ENCODE results near the gene GNPTG.
A peak's percentile ranks its signal among the peaks of the same experiment; 100 is the strongest.

Gene GNPTG

DNA sequence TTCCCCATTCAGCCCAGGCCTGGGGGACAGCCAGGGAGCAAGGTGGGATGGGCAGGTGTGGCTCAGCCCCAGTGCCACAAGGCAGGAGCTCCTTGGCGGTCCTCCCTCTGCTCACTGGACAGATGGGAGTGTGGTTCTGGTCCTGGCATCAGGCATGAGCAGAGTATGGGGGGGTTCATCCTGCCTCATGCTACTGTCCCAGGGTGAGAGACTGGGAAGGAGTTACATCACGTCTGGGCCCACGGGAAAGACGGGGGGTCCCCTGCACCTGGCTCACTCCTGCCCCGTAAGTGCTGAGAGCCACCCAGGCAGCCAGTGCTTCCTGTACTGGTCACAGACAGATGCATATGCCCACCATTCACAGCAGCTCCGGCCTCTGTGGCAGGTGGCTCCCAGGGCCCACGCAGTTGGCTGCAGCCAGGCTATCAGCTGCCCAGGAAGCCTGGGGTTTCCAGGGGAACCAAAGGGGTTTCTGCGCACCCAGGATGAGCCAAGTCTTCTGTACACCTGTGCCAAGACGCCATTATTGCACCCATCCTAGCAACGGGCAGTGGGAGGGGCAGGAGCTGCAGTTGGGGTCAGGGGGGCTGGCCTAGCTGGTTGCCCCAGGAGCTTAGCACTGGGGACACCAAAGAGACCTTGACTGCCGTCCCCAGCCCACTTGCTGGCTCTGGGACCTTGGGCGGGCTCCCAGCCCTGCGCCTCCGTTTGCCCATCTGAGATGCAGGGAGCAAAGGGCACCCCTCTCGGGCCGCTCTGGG, 16.3 kb upstream of the GNPTG start:
- DNase-seq: no peak

DNA sequence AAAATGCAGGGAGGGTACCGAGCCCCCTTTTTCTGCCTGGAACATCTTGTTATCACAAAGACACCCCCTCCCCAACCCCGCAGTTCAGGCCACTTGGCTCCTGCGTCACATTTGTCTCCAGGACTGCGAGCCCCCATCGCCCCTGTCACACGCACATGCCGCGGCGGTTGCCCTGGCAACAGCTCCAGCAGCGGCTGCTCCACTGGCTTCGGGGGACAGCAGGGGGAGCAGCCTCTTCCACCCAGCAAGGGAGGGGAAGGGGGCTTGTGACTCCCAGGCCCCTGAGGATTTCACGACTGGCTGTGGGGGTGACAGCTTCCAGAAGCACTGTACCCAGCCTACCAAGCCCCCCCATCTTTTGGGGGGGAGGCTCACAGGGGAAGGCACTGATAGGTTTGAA, 15.7 kb upstream of the GNPTG start:
- DNase-seq: no peak

DNA sequence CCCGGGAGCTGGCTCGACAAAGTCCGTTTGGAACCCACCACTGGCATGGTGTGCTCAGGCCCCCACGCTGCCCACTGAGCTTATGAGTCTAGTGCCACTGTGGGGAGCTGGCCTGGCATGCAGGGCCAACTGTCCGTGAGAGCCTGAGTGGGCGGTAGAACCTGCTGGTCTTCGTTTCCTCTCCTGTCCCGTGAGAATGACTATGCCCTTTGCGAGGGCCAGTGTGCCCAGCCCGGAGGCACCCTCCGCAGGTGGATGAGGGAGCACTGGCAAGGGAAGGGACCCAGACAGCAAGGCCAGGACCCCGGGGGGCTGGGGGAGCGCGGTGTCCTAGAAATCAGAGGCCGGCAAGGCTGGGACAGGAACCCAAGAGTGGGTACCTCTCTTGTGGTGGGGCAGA, 15.1 kb upstream of the GNPTG start:
- DNase-seq: no peak

DNA sequence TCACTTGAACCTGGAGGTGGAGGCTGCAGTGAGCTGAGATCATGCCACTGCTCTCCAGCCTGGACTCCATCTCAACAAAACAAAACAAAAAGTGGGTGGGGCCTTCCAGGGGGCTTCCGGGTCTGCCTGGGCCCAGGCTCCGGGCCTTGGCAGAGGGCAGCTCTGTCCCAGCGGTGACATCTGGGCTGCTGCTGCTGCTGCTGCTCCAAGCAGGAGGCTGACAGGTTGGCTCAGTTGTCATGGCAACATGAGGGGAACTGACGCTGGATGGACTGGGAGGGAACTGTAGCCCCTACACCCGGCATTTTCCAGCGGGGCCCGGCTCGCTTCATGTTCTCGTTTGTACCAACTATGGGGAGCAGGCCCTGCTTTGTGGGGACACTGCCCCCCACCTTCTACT, 14.2 kb upstream of the GNPTG start:
- no peak for DNase-seq

DNA sequence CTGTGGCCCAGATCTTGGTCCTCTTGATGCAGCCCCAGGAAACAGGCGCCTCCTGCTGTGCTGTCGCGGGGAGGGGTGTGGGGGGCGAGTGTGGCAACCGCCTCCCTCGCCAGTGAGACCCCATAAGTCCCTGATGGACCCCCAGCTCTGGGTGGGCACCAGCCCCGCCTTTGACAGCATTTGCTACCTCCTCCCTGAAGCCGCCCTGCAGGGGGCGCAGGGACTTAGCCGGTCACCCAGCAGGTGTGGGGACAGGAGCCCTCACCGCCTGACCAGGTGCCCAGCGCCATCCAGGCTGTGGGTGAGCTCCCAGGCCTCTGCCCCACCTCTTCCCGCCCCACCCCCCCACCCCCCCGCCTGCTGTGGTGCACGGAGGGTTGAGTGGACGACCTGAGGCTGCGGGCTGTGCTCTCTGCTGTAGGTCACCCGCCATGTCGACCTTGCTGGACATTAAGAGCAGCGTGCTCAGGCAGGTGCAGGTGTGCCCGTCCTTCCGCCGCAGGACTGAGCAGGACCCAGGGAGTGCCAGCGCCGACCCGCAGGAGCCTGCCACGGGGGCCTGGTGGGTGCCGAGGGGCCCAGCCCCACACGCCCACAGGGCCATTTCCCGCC, 13.5 kb upstream of the GNPTG start:
- DNase-seq: peak in 1 of 2 experiments; percentile 3

DNA sequence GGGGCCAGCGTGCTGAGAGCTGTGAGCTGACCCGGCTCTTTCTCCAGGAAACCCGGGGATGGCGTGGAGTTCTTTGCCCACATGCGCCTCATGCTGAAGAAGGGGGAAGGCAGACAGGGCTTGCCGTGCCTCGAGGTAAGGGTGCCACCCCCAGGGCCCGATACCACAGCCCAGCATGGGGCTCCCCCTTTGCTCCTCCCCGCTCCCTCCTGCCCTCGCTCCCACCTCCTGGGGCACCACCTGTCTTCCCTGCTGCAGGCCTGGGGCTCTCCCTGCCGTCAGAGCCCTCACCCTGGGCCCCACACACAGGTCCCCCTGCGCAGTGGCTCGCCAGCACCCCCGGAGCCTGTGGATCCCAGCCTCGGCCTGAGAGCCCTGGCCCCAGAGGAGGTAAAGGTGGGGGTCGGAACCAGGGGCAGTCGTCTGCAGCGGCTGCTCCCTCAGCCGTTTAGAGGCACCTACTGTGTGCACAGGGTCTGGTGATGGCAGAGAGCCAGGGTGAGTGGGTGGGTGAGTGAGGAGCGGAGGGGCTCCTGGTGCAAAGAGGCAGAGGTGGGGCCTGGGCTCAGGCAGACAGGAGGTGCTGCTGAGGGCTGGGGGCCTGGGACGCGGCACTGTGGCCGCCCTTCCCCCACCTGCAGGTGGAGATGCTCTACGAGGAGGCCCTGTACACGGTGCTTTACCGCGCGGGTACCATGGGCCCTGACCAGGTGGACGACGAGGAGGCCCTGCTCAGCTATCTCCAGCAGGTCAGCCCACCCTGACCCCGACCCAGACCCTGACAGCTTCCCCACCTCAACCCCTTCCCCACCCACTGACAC, 12.7 kb upstream of the GNPTG start:
- no peak for DNase-seq

DNA sequence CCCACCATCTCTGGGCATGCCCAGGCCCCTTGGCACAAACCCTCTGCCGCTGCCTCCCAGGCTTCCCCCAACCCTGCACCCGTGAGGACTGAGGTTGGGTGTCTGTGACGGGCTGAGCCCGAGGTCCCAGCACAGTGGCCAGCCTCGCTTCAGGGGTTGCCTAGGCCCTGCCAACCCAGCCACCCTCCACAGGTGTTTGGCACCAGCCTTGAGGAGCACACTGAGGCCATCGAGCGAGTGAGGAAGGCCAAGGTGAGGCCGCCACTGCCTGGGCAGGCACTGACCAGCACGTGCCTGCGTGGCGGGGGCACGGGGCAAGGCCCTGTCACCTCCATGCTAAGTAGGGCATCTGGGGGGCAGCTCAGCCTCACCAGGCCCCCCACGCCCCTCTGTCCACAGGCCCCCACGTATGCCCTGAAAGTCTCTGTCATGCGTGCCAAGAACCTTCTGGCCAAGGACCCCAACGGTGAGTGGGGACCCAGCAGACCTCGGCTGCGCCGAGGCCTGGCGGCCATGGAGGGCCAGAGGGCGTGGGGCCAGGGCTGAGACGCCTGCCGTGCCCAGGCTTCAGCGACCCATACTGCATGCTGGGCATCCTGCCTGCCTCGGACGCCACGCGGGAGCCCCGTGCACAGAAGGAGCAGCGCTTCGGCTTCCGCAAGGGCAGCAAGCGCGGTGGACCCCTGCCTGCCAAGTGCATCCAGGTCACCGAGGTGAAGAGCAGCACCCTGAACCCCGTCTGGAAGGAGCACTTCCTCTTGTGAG, 10.8 kb upstream of the GNPTG start:
- no peak for DNase-seq

DNA sequence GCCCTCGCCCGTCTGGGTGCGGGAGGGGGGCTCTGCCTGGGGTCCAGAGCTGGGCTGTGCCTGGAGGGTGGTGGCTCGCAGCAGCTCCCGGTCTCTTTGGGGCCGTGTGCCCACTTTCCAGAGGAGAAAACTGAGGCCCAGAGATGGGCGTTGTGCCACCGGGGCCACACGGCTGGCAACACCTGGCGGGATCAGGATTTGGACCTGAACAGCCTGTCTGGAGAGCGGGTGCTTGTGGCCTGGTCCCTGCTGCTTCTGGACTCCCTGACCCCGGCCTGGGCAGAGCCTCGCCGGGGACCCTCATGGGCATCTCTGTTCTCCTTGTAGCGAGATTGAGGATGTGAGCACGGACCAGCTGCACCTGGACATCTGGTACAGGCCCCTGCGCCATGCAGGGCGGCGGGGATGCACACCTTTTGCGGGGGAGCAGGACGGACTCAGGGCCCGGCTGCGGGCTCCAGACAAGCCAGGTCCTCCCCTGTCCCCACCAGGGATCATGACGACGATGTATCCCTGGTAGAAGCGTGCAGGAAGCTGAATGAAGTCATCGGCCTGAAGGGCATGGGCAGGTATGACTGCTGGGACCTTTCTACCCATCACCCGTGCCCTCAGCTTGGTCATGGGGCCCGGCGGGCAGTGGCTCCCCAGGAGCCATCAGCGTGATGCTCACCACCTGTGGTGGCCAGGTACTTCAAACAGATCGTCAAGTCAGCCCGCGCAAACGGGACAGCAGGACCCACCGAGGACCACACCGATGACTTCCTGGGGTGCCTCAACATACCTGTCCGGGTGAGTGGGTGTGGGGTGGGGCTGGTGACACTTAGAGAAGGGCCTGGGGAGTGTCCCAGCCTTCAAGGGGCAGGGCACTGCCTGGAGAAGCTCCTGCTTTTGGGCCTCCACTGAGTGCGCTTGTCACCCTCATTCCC, 10.0 kb upstream of the GNPTG start:
- DNase-seq: no peak

DNA sequence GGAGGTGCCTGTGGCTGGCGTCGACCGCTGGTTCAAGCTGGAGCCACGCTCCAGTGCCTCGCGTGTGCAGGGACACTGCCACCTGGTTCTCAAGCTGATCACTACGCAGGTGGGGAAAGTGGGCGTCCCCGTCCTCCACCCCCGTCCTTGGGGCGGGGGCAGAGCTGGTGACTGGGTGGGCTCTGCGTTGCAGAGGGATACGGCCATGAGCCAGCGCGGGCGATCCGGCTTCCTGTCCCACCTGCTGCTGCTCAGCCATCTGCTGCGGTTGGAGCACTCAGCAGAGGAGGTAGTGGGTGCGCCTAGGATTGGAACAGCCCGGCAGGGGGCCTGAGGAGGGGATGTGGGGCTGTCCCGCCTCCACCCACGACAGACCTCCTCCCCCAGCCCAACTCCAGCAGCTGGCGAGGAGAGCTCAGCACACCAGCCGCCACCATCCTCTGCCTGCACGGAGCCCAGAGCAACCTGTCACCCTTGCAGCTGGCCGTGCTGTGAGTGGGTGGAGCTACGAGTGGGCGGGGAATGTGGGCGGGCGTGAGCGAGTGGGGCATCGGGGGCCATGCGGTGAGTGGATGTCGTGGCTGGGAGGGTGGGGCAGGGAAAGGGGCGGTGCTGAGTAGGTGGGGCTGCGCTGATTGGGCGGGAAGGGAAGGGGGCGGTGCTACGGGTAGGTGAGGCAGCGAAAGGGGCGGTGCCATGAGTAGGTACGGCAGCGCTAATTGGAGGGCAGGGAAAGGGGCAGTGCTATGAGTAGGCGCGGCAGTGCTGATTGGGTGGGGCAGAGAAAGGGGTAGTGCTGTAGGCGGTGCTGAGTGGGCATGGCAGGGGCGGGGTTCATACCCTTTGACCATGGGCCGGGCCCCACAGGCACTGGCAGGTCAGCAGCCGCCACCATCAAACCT, 9.0 kb upstream of the GNPTG start:
- DNase-seq: peak; percentile 93 to 94

DNA sequence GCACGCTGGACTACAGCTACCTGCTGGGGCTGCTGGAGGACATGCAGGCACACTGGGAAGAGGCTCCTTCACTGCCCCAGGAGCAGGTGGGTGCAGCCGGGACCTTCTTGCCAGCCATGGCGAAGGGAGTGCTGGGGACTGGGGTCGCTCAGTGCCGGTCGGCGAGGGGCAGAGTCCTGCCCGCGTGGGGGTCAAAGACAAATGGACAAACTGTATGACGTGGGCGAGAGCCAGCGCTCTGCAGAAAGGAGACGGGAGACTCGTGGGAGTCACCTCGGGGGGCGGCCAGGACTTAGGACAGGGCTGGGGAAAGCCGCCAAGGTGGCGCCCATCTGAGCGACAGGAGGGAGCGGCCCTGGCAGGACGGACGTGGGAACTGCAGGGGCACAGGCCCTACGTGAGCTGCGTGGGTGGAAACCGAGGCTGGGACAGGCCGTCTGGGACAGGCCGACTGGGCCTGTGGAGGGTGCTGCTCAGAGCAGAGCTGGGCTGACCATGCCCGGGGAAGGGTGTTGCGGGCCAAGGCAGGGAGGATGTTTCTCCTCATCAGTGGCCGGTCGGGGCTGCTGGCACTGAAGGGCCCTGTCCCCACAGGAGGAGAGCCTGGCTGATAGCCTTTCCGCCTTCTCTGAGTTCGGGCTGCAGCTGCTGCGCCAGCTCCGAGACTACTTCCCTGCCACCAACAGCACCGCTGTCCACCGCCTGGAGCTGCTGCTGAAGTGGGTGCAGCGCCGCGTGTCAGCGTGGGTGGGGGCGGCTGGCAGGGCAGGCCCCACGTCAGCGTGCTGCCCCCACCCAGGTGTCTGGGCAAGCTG, 8.1 kb upstream of the GNPTG start:
- no peak for DNase-seq

DNA sequence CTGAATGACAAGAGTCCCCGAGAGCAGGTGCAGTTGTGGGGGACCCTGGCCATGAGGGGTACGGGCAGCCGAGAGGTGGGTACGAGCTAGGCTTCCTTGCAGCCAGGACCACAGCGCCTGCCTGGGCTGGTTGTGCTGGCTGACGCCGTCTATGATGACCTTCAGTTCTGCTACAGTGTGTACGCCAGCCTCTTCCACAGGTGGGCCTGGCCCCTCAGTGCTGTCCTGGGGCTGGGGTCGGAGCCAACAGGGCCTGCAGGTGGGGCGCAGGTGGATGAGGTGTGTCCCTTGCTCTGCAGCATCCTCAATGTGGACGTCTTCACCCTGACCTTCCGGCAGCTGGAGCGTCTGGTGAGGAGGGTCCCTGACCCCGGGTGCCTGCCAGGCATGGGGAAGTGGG, 7.2 kb upstream of the GNPTG start:
- no peak for DNase-seq

DNA sequence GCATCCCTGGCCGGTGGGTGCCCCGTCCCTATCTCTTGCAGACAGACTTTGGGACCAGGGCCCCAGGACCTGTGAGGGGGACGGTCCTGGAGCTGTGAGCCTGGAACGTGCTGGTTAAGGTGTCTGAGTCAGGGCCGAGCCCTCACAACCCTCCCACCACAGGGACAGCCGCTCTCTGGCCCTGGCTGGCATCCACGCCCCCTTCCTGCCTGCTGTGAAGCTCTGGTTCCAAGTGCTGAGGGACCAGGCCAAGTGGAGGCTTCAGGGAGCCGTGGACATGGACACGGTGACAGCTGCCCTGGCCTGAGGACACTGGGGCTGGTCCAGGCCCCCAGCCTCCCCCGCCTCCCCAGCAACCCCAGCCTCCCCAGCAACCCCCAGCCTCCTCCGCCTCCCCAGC, 6.6 kb upstream of the GNPTG start:
- no peak for DNase-seq

DNA sequence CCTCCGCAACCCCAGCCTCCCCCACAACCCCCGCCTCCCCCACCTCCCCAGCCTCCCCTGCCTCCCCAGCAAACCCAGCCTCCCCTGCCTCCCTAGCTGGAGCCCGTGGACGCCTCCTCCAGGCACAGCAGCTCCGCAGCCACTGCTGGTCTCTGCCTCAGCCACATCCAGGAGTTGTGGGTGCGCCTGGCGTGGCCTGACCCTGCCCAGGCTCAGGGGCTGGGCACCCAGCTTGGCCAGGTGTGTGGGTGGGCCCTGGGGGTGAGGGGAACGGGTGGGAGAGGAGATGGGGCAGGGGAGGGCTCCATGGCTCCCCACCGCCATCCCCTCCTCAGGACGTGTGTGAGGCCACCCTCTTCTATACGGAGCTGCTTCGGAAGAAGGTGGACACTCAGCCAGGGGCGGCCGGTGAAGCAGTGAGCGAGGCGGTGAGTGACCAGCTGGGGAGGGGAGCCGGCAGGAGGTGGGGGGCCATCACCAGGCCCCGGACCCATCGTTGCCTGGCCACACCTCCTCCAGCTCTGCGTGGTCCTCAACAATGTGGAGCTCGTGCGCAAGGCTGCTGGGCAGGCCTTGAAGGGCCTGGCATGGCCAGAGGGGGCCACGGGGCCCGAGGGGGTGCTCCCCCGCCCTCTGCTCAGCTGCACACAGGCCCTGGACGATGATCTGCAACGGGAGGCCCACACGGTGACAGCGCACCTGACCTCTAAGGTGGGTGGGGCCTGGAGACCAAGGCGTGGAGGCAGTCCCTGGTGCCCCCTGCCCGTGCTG, 5.9 kb upstream of the GNPTG start:
- DNase-seq: no peak

DNA sequence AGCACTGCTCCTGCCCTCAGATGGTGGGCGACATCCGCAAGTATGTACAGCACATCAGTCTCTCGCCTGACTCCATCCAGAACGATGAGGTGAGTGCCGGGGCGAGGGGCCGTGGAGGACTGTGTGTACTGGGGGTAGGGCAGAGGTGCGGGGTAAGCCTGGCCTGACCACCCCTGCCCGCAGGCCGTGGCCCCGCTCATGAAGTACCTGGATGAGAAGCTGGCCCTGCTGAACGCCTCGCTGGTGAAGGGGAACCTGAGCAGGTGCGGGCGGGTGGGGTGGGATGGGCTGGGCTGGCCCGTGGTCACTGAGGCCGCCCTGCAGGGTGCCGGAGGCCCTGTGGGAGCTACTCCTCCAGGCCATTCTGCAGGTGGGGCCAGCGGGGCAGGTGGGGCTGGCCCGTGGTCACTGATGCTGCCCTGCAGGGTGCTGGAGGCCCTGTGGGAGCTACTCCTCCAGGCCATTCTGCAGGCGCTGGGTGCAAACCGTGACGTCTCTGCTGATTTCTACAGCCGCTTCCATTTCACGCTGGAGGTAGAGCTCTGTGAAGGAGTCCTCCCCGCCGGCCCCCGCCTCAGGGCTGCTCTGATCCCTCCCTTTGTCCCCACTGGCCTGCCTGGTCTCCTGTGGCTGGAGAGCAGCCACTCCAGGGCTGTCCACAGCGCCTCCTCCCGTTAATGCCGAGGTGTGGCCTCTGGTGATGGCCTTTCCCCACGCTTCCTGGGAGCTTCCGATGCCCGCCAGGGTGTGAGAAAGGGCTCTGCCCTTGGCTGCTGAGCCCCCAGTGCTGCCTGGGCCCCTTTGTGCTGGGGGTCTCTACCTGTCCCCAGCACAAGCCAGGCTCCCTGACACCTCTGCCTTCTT, 5.1 kb upstream of the GNPTG start:
- no peak for DNase-seq

DNA sequence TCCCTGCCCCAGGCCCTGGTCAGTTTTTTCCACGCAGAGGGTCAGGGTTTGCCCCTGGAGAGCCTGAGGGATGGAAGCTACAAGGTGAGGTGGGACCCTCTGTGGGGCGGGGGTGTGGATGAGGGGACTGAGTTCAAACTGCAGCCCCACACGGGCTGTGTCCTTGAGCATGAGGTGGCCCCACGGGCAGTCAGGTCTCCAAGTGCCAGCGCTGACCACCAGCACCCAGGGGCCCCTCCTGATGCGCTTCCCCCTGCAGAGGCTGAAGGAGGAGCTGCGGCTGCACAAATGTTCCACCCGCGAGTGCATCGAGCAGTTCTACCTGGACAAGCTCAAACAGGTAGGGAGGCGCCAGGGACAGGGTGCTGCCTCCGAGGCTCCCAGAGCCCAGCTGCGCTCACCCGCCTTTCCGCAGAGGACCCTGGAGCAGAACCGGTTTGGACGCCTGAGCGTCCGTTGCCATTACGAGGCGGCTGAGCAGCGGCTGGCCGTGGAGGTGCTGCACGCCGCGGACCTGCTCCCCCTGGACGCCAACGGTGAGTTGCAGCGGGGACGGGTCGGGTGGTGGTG, 4.4 kb upstream of the GNPTG start:
- DNase-seq: no peak

DNA sequence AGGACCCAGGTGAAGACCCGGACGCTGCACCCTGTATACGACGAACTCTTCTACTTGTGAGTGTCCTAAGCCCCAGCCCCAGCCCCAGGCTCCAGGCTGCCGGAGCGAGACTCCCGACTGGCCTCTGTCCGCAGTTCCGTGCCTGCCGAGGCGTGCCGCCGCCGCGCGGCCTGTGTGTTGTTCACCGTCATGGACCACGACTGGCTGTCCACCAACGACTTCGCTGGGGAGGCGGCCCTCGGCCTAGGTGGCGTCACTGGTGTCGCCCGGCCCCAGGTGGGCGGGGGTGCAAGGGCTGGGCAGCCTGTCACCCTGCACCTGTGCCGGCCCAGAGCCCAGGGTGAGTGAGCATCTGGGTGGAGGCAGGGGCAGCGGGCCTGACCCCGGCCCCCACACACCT, 3.8 kb upstream of the GNPTG start:
- no peak for DNase-seq

DNA sequence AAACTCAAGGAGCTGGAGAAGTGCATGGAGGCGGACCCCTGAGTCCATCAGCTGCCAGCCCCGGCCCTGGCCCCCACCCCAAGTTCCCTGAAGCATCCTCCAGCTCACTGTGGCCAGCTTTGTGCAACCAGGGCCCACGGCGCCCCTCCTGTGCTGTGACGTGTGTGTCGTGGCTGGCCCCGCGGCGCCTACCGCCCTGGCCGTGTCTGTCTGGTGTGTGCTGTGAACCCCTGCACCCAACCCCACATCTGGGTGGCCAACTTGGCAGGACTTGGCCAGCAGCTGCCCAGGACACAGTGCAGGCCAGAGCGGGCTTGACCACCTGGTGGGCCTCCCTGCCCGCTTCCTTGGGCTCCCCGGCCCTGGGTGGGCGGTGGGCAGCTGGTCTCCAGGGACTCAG, 3.3 kb upstream of the GNPTG start:
- DNase-seq: no peak

DNA sequence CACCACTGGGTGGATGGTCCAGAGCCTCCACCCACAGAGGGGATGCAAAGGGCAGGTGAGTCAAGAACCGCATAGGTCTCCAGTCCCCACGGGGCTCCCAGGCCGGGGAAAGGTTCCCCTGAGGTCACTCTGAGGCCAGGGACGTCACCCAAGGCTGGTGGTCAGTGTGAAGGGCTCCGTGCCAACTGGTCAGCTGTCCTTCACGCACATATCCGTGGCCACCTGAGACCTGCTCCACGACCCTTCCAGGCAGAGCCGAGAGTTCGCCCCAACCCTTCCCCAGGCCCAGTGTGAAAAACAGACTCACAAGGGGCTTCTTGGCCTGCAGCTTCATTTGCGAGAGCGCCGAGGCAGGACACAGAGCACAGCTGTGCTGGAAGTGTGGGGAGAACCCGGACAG, 2.8 kb upstream of the GNPTG start:
- no peak for DNase-seq
